Keratinocyte (primary cell): ENCODE results near the gene TRIM8.

Experiments
- CTCF ChIP-seq, 3 experiments: IDR thresholded peaks in 1 of 3; conservative IDR thresholded peaks in 1 of 3; optimal IDR thresholded peaks in 1 of 3; 2 replicates in 2 of 3; 3 replicates in 1 of 3; pipeline versions ENCODE3 to v1.5.1; 2011; ENCODE audit warnings: low read length in 3 of 3, mild to moderate bottlenecking in 3 of 3, moderate library complexity in 2 of 3, control low read depth in 1 of 3, inconsistent platforms in 1 of 3; ENCODE audit not compliant: insufficient read depth in 2 of 3; ENCODE audit errors: extremely low read depth in 1 of 3
- EZH2 ChIP-seq: IDR thresholded peaks from one replicate; pipeline ENCODE4 v1.6.1; 2012; ENCODE audit warnings: inconsistent platforms, mild to moderate bottlenecking, low read length, moderate library complexity

GRCh38 chr10:102650655-102651454 lies 6.6 kb downstream of the TRIM8 start:
- TF ChIP-seq CTCF (optimal IDR thresholded peaks at IDR 0.05 in 1 of 3, IDR thresholded peaks at IDR 0.05 in 1 of 3, conservative IDR thresholded peaks at IDR 0.05 in 1 of 3; ENCODE audit: extremely low read depth in 1 of 3, insufficient read depth in 2 of 3, low read length in 3 of 3) (no peak), EZH2 (no peak)
